ENCODE results near the gene EOMES.

The EOMES gene

DNA sequence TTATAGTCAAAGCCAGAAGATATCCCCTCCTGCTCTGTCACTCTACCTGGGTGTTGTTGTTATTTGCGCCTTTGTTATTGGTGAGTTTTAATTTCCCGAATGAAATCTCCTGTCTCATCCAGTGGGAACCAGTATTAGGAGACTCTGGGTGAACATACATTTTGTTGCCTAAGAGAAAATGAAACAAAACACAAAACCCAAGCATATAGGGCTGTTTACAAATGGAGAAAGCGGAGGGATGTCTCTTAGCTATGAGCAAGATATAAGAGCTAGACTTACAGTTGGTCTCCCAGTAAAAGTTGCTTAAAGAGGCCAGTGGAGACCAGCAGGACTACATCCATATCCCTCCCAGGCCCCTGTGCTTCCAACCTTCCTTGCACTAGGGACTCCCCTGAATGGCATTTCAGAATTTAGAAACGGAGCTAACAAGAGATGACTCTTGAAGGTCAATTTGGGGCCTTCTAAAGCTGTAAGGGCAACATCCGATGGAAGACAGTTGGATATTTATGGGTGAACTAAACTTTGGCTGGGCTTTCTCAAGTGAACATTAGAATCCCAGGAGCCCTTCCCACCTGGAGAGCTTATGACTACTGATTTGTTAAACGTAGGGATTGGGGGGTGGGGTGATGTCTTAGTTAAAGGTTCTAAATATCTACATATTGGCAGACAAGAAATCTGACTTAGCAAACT is 2.7 kb downstream of the EOMES start:
- DNase-seq = no peak

- no peak for DNase-seq
Observed at GRCh38 chr3:27718459-27718858, 3.7 kb downstream of the EOMES start.

DNA sequence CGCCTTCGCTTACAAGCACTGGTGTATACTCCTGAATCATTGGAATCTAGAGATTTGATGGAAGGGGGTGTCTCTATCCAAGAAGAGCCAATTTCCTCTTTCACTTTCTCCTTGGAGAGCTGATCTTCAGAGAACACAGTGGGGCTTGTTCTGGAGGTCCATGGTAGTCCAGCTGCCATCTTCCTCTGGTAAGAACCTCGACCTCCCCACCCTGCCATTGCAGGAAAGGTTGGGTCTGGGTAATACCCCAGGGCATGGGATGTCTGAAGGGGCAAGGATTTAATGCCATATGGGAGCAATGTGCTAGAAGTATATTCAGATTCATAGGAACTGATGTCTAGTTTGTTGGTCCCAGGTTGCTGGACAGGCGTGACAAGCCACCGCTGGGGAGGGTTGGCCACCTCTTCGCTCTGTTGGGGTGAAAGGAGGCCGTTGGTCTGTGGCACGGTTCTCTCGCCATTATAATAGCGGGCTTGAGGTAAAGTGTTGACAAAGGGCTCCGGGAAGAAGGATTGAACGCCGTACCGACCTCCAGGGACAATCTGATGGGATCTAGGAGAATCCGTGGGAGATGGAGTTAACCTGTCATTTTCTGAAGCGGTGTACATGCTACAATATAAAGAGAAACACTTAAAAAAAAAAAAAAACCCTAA is 4.8 kb downstream of the EOMES start:
- DNase-seq = no peak

DNA sequence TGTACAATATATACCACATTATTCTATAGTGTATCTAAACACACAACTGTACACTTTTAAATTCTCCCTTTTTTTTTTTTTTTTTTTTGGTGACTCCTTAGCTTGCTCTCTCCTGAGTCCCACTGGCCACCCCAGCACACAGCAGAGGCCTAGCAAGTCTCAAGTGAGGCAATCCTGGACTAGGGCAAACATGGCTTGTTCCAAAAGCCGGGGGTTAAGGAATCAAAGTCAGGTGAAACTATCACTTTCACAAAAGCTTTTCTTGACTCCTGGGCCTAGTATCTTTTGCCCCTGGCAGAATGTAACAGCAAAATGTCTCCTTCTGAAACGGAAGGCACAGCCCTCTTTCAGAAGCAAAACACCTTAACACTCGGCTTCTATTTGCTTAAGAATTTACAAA is 5.8 kb downstream of the EOMES start:
- DNase-seq = no peak

DNA sequence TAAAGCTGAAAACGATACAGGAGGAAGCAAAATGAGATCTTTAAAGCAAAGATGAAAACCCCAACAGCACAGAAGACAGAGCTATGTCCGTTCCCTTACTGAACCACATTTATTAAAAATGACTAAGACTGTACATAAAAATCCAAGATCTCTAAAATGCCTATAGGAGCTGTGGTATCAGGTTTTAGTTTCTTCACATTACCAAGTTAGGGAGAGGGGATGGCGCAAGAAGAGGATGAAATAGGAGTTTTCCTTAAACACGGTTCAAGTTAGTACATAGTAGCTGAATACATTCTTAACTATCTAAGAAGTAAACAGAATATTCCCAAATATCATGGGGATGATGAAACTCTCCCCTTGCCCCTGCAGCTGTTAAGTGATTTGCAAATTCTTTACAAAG is 6.3 kb downstream of the EOMES start:
- no peak for DNase-seq

DNA sequence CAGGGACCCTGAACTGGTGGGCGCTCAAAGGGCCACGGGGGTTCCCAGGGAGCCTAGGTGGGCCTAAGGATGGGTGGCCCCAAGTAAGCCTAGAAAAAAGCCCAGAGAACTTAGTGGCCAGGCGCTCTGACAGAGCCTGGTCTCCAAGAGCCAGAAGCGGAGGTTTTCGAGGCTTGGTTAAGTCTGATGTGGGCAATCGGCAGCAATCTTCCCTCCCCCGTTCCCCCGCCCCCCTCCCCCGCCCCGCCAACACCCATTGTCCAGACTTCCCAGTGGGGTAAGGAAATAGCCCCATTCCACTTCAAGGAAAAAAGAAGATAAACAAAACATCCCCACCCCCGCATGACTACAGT is 6.7 kb downstream of the EOMES start:
- DNase-seq = no peak

GRCh38 chr3:27714692-27715453 is 7.2 kb downstream of the EOMES start:
- peak; percentile 78 for DNase-seq

DNA sequence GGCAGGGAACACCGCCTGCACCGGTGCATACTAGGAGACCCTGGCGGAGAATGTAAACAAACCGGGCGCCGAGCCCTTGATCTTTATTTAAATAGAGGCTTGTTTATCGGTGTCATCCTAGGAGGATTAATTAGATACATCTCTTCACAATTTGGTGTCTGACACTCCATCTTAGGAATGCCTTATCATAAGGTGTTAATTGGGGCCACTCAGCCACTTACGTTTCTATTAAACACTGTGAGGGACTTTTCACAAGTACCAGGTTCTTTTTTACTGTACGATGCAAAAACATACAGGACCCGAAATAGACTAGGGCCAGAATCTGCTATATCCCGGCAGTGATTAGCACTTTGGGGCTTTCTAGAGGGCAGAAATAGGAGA is 8.0 kb downstream of the EOMES start:
- no peak for DNase-seq

DNA sequence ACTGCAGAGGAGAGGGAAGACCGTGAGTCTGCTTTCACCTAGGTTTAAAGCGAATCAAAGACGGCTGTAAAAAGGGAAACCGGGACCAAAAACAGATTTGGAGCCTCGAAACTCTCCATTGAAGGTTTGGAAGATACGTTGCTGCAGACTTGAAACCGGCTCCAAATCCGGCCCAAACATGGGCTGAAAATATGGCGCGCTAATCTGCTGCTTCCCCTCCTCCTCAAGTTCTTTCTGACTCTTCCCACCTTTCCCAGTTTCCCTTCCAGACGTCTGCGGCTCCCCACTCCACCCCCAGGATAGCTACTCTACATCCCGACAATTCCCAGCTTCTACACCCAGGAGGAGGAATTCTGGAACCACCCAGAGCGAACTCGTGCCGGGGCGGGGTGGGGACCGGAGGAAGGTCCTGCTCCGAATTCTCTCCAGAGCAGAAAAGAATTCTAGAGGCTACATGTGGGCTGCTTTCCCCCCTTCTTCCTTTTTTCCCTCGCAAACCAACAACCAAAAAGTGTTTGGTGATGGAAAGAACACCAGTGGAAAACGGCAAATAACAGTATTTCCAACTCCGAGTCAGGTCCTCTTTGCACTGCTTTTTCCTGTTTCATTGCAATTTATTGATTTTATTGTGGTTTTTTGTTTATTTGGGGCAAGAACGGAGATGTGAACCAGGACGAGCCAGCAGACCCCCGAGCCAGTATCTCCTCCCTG is 8.5 kb downstream of the EOMES start:
- DNase-seq = no peak

DNA sequence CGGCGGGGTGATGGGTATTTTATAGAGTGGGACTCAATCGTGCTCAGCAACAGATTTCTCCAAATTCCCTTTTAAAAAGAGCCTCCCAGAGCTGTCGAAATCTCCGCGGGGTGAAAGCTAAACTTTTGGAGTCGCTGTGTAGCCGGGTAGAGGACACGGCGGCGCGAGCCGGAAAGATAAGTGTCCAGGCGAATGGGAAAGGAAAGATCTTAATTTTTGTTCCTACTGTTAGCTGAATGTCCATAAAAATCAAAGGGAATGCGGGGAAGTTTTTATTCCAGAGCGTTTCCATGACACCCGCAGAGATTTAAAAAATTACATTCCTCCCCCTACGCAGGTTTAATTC is 9.1 kb downstream of the EOMES start:
- no peak for DNase-seq

DNA sequence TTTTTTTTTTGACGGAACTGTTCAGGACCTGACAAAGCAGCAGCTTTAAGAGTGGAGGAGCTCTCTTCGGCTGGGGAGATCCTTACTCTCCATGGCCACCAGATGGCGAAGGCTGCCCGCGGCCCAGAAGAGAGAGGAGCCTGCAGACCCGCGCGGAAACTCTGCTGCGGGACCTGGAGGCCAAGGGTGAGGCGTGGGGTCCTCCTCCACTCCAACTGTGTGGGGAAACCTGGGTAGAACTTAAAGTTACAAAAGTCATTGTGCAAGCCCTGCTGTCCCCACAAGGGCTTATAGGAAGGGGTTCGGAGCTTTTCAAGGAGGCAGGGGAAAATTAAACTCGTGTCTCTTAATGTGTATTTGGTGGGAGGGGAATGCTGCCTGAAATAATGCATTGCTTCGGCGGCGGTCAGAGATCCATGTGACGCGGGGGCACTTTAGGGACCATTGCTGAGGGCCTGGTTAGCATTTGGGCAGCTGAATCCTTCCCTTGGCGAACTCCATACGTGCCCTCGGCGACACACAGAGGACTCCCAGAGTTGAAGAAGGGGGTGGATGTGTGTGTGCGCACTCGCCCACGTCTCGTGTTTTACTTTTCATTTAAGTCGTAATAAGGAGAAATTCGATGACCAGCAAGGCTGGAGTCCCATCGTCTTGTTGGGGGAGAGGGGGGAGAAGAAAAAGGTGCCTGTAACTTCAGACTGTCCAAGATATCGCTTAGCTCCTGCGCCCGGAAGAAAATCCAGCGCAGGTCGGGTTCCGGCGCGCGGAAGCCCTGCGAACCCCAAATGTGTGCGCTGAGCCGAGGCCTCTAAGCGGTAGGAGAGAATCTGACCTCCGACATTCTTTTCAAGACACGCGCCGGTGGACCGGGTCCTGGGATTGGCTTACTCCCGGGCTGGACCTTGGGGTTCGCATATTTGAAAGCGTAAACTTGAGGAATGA is 9.7 kb downstream of the EOMES start:
- DNase-seq = peak; percentile 90

DNA sequence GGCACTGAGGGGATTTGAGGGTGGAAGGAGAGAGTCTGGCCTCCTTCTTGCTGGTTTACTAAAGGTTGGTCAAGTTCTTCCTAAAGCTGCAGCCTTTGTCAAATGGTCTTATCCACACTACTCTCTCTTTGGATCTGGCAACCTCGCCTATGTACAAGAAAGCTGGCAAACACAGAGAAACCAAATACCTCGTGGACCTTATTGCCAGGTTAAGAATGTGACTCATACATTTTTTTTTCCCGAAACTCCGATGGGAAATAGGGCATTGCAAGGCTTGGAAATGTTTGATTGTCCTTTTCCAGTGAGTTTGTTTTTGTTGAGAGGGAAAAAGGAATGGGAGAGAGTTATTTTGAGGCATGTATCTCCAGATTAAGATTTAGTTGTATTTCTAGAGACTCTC is 13.9 kb downstream of the EOMES start:
- DNase-seq = no peak

GRCh38 chr3:27699067-27699466 is 23.1 kb downstream of the EOMES start:
- DNase-seq = no peak

DNA sequence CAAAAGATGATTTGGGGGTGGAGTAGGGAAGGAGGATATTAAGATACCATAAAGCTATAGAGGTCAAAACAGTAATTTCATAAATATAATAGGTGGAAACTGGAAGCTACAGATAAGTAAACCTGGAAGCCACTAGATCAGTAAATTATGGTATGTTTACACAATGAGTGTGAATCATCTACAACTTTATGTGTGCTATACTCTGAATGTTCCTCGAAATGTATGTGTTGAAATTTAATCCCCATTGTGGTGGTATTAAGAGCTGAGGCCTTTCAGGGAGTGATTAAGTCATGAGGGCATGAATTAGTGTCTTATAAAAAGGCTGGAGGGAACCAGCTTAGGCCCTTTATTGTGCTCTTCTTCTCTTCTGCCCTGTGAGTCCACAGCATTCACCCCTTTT is 25.2 kb downstream of the EOMES start:
- DNase-seq = no peak

GRCh38 chr3:27695636-27696035 is 26.5 kb downstream of the EOMES start:
- no peak for DNase-seq

GRCh38 chr3:27688053-27688452 is 34.1 kb downstream of the EOMES start:
- DNase-seq = no peak

DNA sequence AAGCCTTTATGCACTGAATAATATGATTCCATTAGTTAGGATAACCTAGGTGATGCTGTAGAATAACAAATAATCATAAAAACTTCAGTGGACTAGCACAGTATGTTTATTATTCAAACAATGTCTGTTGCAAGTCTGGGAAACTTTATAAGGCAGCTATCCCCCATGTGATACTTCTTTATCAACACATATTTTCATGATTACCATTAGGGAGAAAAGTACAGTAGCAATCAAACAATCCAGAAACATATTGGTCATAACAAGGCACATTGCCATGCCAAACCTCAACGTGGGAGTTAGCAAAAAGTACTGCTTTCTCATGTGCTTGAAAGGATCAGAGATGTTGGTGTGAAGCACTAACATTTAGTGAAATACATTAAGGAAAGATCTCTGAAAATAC is 35.5 kb downstream of the EOMES start:
- no peak for DNase-seq

DNA sequence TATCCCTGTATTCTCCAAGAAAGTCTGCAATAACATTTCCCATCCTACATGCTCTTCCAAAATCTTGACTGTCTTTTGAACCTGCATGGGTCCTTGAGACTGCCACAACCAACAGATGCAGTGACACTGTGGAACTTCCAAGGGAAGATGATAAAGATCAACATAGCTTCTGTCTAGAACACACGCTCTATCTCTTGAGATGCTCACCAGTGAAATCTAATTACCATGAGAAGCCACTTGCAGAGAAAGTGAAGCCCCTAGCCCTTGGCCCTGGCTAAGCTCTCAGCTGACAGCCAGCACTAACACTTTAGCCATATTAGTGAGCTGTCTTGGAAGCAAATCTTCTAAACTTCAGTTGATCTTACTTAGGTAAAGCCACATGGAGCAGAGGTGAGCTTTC is 36.6 kb downstream of the EOMES start:
- DNase-seq = no peak

GRCh38 chr3:27684302-27684701 is 37.8 kb downstream of the EOMES start:
- no peak for DNase-seq

DNA sequence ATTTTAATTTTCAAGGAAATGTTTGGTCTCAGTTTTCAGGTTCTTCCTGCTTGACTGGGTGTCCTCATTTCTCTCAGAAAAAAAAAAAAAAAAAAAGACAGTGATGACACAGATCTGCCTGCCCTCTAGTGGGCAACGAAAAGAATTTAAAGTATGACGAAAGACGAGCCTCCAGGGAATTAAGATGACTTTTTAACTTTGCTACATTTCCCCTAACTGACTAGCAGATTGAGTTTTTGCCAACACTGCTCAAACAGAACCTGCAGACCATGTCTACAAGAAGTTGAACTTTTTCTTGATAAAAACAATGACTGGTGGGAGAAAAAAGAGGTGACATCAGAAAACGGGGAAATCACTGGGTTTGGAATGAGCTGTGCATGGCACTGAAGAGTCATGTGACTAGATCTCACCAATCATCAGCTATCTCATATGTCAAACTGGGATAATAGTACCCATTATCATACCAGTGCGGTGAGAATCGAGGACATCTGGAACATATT is 40.8 kb downstream of the EOMES start:
- no peak for DNase-seq

DNA sequence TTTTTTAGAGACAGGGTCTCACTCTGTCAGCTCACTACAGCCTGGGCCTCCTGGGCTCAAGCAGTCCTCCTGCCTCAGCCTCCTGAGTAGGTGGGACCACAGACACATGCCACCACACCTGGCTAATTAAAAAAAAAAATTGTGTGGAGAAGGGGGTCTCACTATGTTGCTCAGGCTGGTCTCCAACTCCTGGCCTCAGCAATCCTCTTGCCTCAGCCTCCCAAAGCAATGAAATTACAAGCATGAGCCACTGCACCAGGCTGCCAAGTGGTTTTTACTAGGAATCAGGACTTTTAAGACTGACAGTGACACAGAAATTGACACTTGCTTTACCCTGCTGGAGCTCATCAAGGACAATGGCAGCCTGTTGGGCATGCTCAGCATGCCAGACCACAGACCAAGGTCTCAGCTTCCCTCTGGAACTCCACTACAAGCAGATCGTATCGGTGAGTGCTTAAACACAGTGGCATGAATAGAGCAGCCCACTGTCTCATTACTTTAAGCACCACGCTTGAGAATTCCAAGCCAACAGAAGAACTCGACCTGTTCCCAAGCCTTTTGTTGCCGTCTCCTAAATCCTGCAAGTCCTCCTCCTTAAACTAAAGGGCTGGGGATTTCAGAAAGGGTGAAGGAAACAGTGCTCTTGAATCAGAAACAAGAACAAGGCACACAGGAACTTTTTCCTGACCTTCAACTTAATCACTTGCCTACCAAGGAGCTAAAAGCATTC is 41.4 kb downstream of the EOMES start:
- no peak for DNase-seq

DNA sequence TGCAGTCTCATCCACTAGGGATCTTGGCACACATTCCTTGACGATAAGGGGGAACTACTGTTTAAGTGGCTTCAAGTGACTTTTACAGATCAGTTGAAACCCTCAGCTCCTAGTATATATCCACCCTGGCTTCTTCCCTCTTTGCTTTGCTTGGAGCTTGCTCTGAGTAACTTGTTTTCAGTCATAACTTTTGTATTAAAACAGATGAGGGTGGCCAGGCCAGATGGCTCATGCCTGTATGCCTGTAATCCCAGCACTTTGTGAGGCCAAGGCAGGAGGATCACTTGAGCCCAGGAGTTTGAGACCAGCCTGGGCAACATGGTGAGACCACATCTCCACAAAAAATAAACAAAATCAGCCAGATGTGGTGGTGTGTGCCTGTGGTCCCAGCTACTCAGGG is 42.4 kb downstream of the EOMES start:
- DNase-seq = no peak
